Hepatocyte (in vitro differentiated cells): Measurements from ENCODE around the gene GOLT1A. TPM values are rescaled to one million over a fixed set of nuclear protein-coding genes. Genes with fewer than 3 reads are reported as not detected.

ENCODE experiments used
- DNase-seq: peaks from one replicate; pipeline ENCODE4 v3.0.0-alpha.2; 2016; ENCODE audit warnings: low spot score
- H2AFZ ChIP-seq: fragments of 200-600 bp; sonication (generic); 2 replicates; pipeline ENCODE4 v1.6.0; 2016; ENCODE audit warnings: antibody characterized with exemption, mild to moderate bottlenecking
- H3K27ac ChIP-seq: fragments of 200-600 bp; sonication (generic); 2 replicates; pipeline ENCODE4 v1.5.1; 2016; ENCODE audit warnings: mild to moderate bottlenecking
- H3K27me3 ChIP-seq: fragments of 200-600 bp; sonication (generic); 2 replicates; pipeline ENCODE4 v1.6.1; 2016
- H3K36me3 ChIP-seq: fragments of 200-600 bp; sonication (generic); replicated peaks from 2 replicates; pipeline ENCODE4 v1.5.1; 2016; ENCODE audit warnings: low read depth; ENCODE audit not compliant: insufficient read depth
- H3K4me1 ChIP-seq: fragments of 200-600 bp; sonication (generic); 2 replicates; pipeline ENCODE4 v1.5.1; 2016; ENCODE audit warnings: mild to moderate bottlenecking, moderate library complexity; ENCODE audit not compliant: insufficient read depth
- H3K4me2 ChIP-seq: fragments of 200-600 bp; sonication (generic); 2 replicates; pipeline ENCODE4 v1.6.0; 2016
- H3K4me3 ChIP-seq: fragments of 200-600 bp; sonication (generic); 2 replicates; pipeline ENCODE4 v1.5.1; 2016; ENCODE audit warnings: mild to moderate bottlenecking
- H3K79me2 ChIP-seq: fragments of 200-600 bp; sonication (generic); 2 replicates; pipeline ENCODE4 v1.6.0; 2017; ENCODE audit warnings: mild to moderate bottlenecking
- H3K9me2 ChIP-seq: fragments of 200-600 bp; sonication (generic); replicated peaks from 2 replicates; pipeline ENCODE4 v1.6.0; 2017; ENCODE audit warnings: mild to moderate bottlenecking; ENCODE audit not compliant: insufficient read depth
- H3K9me3 ChIP-seq: fragments of 200-600 bp; sonication (generic); 2 replicates; pipeline ENCODE4 v1.5.1; 2016; ENCODE audit warnings: low read depth, mild to moderate bottlenecking
- H4K20me1 ChIP-seq: fragments of 200-600 bp; sonication (generic); 2 replicates; pipeline ENCODE4 v1.6.0; 2016; ENCODE audit warnings: mild to moderate bottlenecking; ENCODE audit not compliant: insufficient read depth, poor library complexity, severe bottlenecking
- EZH2 ChIP-seq: fragments of 200-600 bp; sonication (generic); IDR thresholded peaks from 2 replicates; pipeline ENCODE4 v1.6.1; 2016; ENCODE audit warnings: antibody characterized with exemption, mild to moderate bottlenecking, borderline replicate concordance
- EZH2phosphoT487 ChIP-seq: fragments of 200-600 bp; sonication (generic); IDR thresholded peaks from one replicate; pipeline ENCODE4 v1.6.1; 2018; ENCODE audit warnings: antibody characterized with exemption, mild to moderate bottlenecking, low read depth, moderate library complexity; ENCODE audit not compliant: unreplicated experiment, severe bottlenecking
- WGBS: methylation state at CpG from one replicate; pipeline ENCODE4 v1.1.6; 2016; ENCODE audit warnings: low lambda C conversion rate; ENCODE audit errors: missing lambda C conversion rate; 5-methylcytosine and 5-hydroxymethylcytosine counted together
- polyA plus RNA-seq: library from polyadenylated mRNA; unstranded; fragments of >200 nt; fragmentation: Nextera tagmentation; extraction: Ambion mirVana; gene quantifications from 2 replicates; pipeline ENCODE4 v1.2.1, GENCODE V29; 2016
- total RNA-seq: library from RNA; depleted of rRNA; stranded (reverse); fragments of >200 nt; gene quantifications from 2 replicates; pipeline ENCODE4 v1.2.3, GENCODE V29; 2014
- TF ChIP-seq, protein P1 (sequence below): fragments of 200-600 bp; sonication (generic); IDR thresholded peaks from 2 replicates; pipeline ENCODE4 v1.5.1; 2016; ENCODE audit warnings: antibody characterized with exemption, mild to moderate bottlenecking; ENCODE audit not compliant: poor library complexity

Gene GOLT1A
- total and polyA plus RNA-seq, 2 experiments from 2014 or later = 13.6 to 36.0 TPM

- TF ChIP-seq, protein P1, sequence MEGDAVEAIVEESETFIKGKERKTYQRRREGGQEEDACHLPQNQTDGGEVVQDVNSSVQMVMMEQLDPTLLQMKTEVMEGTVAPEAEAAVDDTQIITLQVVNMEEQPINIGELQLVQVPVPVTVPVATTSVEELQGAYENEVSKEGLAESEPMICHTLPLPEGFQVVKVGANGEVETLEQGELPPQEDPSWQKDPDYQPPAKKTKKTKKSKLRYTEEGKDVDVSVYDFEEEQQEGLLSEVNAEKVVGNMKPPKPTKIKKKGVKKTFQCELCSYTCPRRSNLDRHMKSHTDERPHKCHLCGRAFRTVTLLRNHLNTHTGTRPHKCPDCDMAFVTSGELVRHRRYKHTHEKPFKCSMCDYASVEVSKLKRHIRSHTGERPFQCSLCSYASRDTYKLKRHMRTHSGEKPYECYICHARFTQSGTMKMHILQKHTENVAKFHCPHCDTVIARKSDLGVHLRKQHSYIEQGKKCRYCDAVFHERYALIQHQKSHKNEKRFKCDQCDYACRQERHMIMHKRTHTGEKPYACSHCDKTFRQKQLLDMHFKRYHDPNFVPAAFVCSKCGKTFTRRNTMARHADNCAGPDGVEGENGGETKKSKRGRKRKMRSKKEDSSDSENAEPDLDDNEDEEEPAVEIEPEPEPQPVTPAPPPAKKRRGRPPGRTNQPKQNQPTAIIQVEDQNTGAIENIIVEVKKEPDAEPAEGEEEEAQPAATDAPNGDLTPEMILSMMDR = no peak
- TF ChIP-seq EZH2 (no peak), EZH2phosphoT487 (no peak)
- no peak overlapping the region for H3K4me3 ChIP-seq
- H3K9me3 ChIP-seq = no peaks in the 10 kb centered on the region
- H3K27me3 ChIP-seq = no peaks in the 10 kb centered on the region
- no peak overlapping the region for H3K4me2 ChIP-seq
- H3K9me2 ChIP-seq = no peaks in the 10 kb centered on the region
- no peaks in the 10 kb centered on the region for H4K20me1 ChIP-seq
- H2AFZ ChIP-seq = no peak overlapping the region
- peaks cover under 1% of the 10 kb centered on the region for H3K4me1 ChIP-seq
- H3K27ac ChIP-seq = no peak overlapping the region
- no peak for DNase-seq
- H3K79me2 ChIP-seq = no peaks in the 10 kb centered on the region
- H3K36me3 ChIP-seq = no peaks in the 10 kb centered on the region
- WGBS = 98% methylated on average over 2 of the region's 2 CpGs
These were observed 8.8 kb downstream of the GOLT1A start for GRCh38 chr1:204204944-204205343.

DNA sequence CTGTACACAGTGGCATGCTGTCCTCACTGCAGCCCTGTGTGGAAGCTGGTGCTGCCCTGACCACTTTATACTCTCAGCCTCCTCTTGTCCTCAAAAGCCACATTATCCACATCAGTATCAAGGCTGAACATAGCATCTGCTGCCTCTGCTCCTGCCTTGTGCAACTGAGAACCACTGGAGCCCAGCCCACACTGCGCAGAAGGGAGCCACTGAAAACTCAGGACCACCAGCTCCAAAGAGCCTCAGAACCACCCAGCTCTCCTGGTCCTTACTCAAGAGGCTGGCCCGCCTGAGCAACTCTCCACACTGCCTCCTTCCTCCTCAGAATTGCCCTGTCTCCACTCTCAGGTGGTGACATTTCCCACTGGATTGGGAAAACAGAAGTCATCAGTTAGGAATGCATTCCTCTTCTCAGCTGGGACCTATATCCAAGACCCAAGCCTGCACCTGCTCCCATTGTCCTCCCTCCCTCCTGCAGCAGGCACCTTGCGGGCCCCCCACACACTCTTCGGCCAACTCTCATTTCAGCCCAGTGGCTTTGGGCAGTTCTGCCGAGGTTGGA lies 10.5 kb downstream of the GOLT1A start:
- Histone ChIP-seq H3K9me3 (no peaks in the 10 kb centered on the region), H3K79me2 (no peaks in the 10 kb centered on the region), H3K27me3 (no peaks in the 10 kb centered on the region), H3K4me1 (peaks cover 12% of the 10 kb centered on the region), H4K20me1 (no peaks in the 10 kb centered on the region), H3K9me2 (no peaks in the 10 kb centered on the region), H2AFZ (no peak overlapping the region), H3K4me2 (no peak overlapping the region), H3K36me3 (no peaks in the 10 kb centered on the region), H3K27ac (no peak overlapping the region), H3K4me3 (no peak overlapping the region)
- 94% methylated on average over 5 of the region's 5 CpGs for WGBS
- TF ChIP-seq, protein P1 = no peak
- TF ChIP-seq EZH2 = no peak
- no peak for TF ChIP-seq EZH2phosphoT487
- no peak for DNase-seq

- H3K4me2 ChIP-seq = no peak overlapping the region
- WGBS = 93% methylated on average over 4 of the region's 4 CpGs
These were observed 11.3 kb downstream of the GOLT1A start for GRCh38 chr1:204202481-204202880.

More at GRCh38 chr1:204202481-204202880, 11.3 kb downstream of the GOLT1A start:
- DNase-seq = no peak
- Histone ChIP-seq H4K20me1 (no peaks in the 10 kb centered on the region), H2AFZ (no peak overlapping the region), H3K36me3 (no peaks in the 10 kb centered on the region), H3K27ac (no peak overlapping the region), H3K9me2 (no peaks in the 10 kb centered on the region), H3K9me3 (no peaks in the 10 kb centered on the region), H3K27me3 (no peaks in the 10 kb centered on the region), H3K79me2 (no peaks in the 10 kb centered on the region), H3K4me3 (no peak overlapping the region), H3K4me1 (peaks cover 12% of the 10 kb centered on the region)
- TF ChIP-seq, protein P1 = no peak
- no peak for TF ChIP-seq EZH2phosphoT487
- no peak for TF ChIP-seq EZH2
